HG03196 (cell line): Measurements from ENCODE around the gene ASXL2.

Experiments used
- ATAC-seq: cut with Tn5 transposase; IDR thresholded peaks from one replicate; pipeline ENCODE4 v1.9.1; 2021; ENCODE audit not compliant: unreplicated experiment

Gene ASXL2

GRCh38 chr2:25698752-25699151, 179.5 kb downstream of the ASXL2 start:
- no peak for ATAC-seq

GRCh38 chr2:25697559-25698341, 180.5 kb downstream of the ASXL2 start:
- no peak for ATAC-seq

- ATAC-seq, result no peak
Measured at GRCh38 chr2:25692737-25693445, 185.4 kb downstream of the ASXL2 start.

GRCh38 chr2:25692143-25692542, 186.1 kb downstream of the ASXL2 start:
- no peak for ATAC-seq

GRCh38 chr2:25690058-25690457, 188.2 kb downstream of the ASXL2 start:
- ATAC-seq, result no peak

GRCh38 chr2:25688236-25688635, 190.1 kb downstream of the ASXL2 start:
- ATAC-seq, result no peak

GRCh38 chr2:25685741-25686140, 192.5 kb downstream of the ASXL2 start:
- ATAC-seq, result no peak

- ATAC-seq, result no peak
Measured at GRCh38 chr2:25684577-25685473, 193.5 kb downstream of the ASXL2 start.
